ENCODE results near the gene TEAD1. TPM values are rescaled to one million over a fixed set of nuclear protein-coding genes. Genes with fewer than 3 reads are reported as not detected.

TEAD1 gene
- total and polyA plus RNA-seq, 5 donors from 2014 or later, result 0.30 TPM; not detected in 4

DNA sequence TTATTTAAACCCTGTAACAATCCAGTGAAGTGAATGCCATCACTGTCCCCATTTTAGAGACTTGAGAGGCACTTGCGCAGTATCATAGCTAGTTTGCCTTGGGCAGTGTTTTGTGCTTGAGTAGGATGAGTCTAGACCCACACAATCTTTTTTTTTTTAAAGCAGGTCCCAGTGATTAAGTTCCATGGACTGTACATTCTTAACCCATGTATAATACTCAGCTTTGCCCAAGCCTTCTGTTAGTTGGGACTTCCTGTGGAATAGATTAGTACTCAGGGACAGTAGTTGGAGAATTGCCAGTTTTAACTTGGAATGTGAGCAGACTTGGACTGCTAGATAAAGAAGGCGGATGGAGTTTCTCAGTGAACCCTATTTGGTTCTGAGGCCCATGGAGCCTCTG, 226.3 kb downstream of the TEAD1 start:
- no peak for DNase-seq
- peak overlapping the region in 1 of 3 donors; percentile 9 for H3K27ac Mint-ChIP-seq
- H3K27ac ChIP-seq (ENCODE audit: insufficient read depth, low read length, poor library complexity, severe bottlenecking), result no peak overlapping the region

DNA sequence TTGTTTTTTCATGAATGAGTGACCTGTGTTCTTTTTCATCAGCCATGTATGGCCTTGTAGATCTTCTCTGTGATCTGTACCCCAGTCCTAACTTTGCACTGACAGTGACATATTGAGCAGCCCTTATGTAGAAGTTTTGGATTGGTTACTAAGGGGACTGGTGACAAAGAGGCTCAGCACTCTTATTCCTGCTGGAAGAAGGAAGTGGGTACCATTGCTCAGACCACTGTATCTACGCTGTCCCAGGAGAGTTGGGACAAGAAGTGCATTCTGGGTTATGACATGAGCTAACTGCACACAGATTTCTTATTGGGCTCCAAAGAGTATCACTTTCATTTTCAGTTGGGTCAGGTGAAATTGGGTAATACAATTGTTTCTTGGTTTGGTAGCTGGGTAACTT, 227.1 kb downstream of the TEAD1 start:
- H3K27me3 ChIP-seq (ENCODE audit: control insufficient read depth, insufficient read depth, low read length), result peaks cover 4% of the 10 kb centered on the region
- ATAC-seq (ENCODE audit: low read depth in 2 of 2), result no peak
- peak in 1 of 3 donors; percentile 4 for DNase-seq
- no peaks in the 10 kb centered on the region for H3K9me3 ChIP-seq (ENCODE audit: control insufficient read depth in 2 of 2, low read length in 2 of 2)
- Mint-ChIP-seq H3K9me3 (no peaks in the 10 kb centered on the region), H3K4me3 (no peak overlapping the region), H3K27me3 (peaks cover 13% of the 10 kb centered on the region), H3K27ac (no peak overlapping the region), H3K36me3 (no peaks in the 10 kb centered on the region), H3K4me1 (peaks cover 0 to 5% (median 0%) of the 10 kb centered on the region in 4 donors)
- no peaks in the 10 kb centered on the region for H3K4me1 ChIP-seq (ENCODE audit: control insufficient read depth, insufficient read depth, low read length, poor library complexity, severe bottlenecking)
- H3K36me3 ChIP-seq (ENCODE audit: control insufficient read depth, insufficient read depth, low read length), result no peaks in the 10 kb centered on the region
- H3K4me3 ChIP-seq (ENCODE audit: low read depth, low read length), result no peak overlapping the region
- H3K27ac ChIP-seq (ENCODE audit: insufficient read depth, low read length, poor library complexity, severe bottlenecking), result no peak overlapping the region

More for the DNA sequence above, 226.3 kb downstream of the TEAD1 start:
- no peak overlapping the region for H3K4me3 ChIP-seq (ENCODE audit: low read depth, low read length)
- no peak for ATAC-seq (ENCODE audit: low read depth in 2 of 2)
- H3K4me3 Mint-ChIP-seq, result no peak overlapping the region
- no peaks in the 10 kb centered on the region for H3K9me3 ChIP-seq (ENCODE audit: control insufficient read depth in 2 of 2, low read length in 2 of 2)
- H3K4me1 ChIP-seq (ENCODE audit: control insufficient read depth, insufficient read depth, low read length, poor library complexity, severe bottlenecking), result no peaks in the 10 kb centered on the region
- H3K36me3 ChIP-seq (ENCODE audit: control insufficient read depth, insufficient read depth, low read length), result no peaks in the 10 kb centered on the region
- no peaks in the 10 kb centered on the region for H3K36me3 Mint-ChIP-seq
- H3K27me3 ChIP-seq (ENCODE audit: control insufficient read depth, insufficient read depth, low read length), result peaks cover 7% of the 10 kb centered on the region
- H3K27me3 Mint-ChIP-seq, result peaks cover 13% of the 10 kb centered on the region
- H3K9me3 Mint-ChIP-seq, result peaks cover 0 to 2% (median 0%) of the 10 kb centered on the region in 7 donors
- peaks cover 0 to 5% (median 0%) of the 10 kb centered on the region in 4 donors for H3K4me1 Mint-ChIP-seq

DNA sequence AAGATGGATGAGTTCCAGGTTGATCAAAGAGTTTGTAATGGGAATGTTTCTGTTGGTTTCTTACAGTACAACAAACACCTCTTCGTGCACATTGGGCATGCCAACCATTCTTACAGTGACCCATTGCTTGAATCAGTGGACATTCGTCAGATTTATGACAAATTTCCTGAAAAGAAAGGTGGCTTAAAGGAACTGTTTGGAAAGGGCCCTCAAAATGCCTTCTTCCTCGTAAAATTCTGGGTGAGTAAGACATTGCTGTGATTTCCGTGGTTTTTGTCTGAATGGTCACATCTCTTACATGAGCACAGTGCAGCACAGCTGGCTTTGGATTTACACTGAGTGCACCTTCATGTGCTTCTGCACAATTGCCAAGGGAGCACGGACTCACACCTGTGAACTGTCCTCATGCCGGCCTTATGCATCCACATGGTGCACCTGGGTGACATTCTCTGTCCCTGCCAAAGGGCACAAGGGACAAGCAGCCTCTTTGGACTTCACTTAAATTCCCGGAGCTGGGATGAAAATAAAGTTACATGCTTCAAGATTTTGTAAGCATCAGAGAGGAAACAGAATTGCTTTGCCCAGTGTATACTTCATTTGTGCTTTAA, 227.8 kb downstream of the TEAD1 start:
- no peak for ATAC-seq (ENCODE audit: low read depth in 2 of 2)
- Mint-ChIP-seq H3K4me3 (no peak overlapping the region), H3K27me3 (peaks cover 13% of the 10 kb centered on the region), H3K9me3 (no peaks in the 10 kb centered on the region), H3K27ac (no peak overlapping the region), H3K4me1 (peaks cover 0 to 5% (median 0%) of the 10 kb centered on the region in 4 donors), H3K36me3 (no peaks in the 10 kb centered on the region)
- no peak for DNase-seq
- Histone ChIP-seq H3K4me3 (ENCODE audit: low read depth, low read length) (no peak overlapping the region), H3K27me3 (ENCODE audit: control insufficient read depth, insufficient read depth, low read length) (peaks cover 3% of the 10 kb centered on the region), H3K4me1 (ENCODE audit: control insufficient read depth, insufficient read depth, low read length, poor library complexity, severe bottlenecking) (no peaks in the 10 kb centered on the region), H3K27ac (ENCODE audit: insufficient read depth, low read length, poor library complexity, severe bottlenecking) (no peak overlapping the region), H3K36me3 (ENCODE audit: control insufficient read depth, insufficient read depth, low read length) (no peaks in the 10 kb centered on the region), H3K9me3 (ENCODE audit: control insufficient read depth in 2 of 2, low read length in 2 of 2) (no peaks in the 10 kb centered on the region)

DNA sequence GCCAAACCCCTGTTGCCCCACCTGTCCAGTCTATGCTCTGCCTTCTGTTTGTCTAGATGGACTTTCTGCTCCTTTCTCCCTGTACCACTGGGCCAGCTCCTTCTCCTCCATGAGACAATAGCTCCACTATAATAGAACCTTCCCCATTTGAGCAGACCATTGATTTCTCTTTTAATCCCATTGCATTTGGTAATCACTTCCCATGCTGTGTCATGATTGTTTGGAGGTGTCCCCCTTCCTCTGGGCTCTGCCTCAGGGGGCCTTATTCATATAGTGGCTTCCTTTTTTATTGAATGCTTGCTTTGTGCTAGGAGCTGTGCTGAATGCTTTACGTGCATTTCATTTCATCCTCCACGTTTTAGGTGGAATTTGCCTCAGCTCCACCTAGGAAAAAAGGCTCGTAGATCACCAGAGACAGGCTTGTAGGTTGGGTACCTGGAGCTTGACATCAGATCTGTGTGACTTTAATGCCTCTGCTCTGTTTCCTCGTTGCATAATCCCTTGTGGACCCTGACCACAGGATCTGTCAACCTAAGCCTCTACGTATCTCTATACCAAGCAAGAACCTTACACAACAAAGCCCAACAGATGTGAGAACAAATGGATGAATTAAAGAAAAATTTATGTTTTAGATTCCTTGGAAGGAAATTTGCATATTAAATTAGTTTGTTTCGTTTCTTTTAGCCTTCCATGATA, 228.7 kb downstream of the TEAD1 start:
- peaks cover 3% of the 10 kb centered on the region for H3K27me3 ChIP-seq (ENCODE audit: control insufficient read depth, insufficient read depth, low read length)

DNA sequence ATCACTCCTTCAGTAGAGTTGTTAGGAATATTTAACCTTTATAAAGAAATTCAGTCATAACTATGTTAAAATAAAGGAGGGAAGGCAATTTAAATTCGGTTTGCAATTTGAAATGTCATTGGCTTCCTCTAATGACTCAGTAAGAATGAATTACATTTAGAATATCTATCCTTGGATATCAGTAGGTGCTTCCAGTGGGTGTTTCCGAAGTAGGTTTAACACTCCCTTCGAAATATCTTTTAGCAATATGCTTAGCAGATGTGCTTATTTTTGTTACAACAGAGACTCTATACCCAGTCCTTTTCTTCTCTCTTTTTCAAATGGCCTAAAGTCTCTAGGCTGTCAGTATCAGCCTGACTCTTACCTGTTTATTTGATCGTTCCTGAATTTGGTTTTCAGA, 231.2 kb downstream of the TEAD1 start:
- no peaks in the 10 kb centered on the region for H3K36me3 ChIP-seq (ENCODE audit: control insufficient read depth, insufficient read depth, low read length)
- no peak overlapping the region for H3K4me3 ChIP-seq (ENCODE audit: low read depth, low read length)
- no peak for ATAC-seq (ENCODE audit: low read depth in 2 of 2)
- Mint-ChIP-seq H3K27ac (no peak overlapping the region), H3K4me1 (peaks cover 0 to 5% (median 0%) of the 10 kb centered on the region in 4 donors), H3K36me3 (no peaks in the 10 kb centered on the region), H3K4me3 (no peak overlapping the region), H3K27me3 (peaks cover 5% of the 10 kb centered on the region), H3K9me3 (no peaks in the 10 kb centered on the region)
- no peak for DNase-seq
- no peaks in the 10 kb centered on the region for H3K4me1 ChIP-seq (ENCODE audit: control insufficient read depth, insufficient read depth, low read length, poor library complexity, severe bottlenecking)
- no peaks in the 10 kb centered on the region for H3K9me3 ChIP-seq (ENCODE audit: control insufficient read depth in 2 of 2, low read length in 2 of 2)
- H3K27ac ChIP-seq (ENCODE audit: insufficient read depth, low read length, poor library complexity, severe bottlenecking), result no peak overlapping the region
- H3K27me3 ChIP-seq (ENCODE audit: control insufficient read depth, insufficient read depth, low read length), result peaks cover 6% of the 10 kb centered on the region

More for the DNA sequence above, 228.7 kb downstream of the TEAD1 start:
- Mint-ChIP-seq H3K9me3 (no peaks in the 10 kb centered on the region), H3K36me3 (no peaks in the 10 kb centered on the region), H3K27ac (no peak overlapping the region), H3K4me3 (no peak overlapping the region), H3K27me3 (peaks cover 12% of the 10 kb centered on the region), H3K4me1 (peaks cover 0 to 5% (median 0%) of the 10 kb centered on the region in 4 donors)
- Histone ChIP-seq H3K9me3 (ENCODE audit: control insufficient read depth in 2 of 2, low read length in 2 of 2) (no peaks in the 10 kb centered on the region), H3K4me1 (ENCODE audit: control insufficient read depth, insufficient read depth, low read length, poor library complexity, severe bottlenecking) (no peaks in the 10 kb centered on the region), H3K36me3 (ENCODE audit: control insufficient read depth, insufficient read depth, low read length) (no peaks in the 10 kb centered on the region), H3K27ac (ENCODE audit: insufficient read depth, low read length, poor library complexity, severe bottlenecking) (no peak overlapping the region), H3K4me3 (ENCODE audit: low read depth, low read length) (no peak overlapping the region)
- DNase-seq, result no peak
- ATAC-seq (ENCODE audit: low read depth in 2 of 2), result no peak

DNA sequence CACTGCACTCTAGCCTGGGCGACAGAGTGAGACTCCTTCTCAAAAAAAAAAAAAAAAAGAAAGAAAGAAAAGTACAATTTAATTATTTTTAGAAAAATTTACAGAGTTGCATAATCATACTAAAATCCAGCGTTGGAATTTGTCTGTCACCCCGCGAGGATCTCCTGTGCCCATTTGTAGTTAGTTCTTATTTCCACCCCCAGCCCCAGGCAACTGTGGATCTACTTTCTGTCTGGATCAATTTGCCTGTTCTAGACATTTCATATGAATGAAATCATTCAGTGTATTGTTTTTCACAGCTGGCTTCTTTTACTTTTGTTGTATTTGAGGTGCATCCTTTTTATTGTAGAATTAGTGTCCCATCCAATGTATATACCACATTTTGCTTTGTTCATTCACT, 232.3 kb downstream of the TEAD1 start:
- no peaks in the 10 kb centered on the region for H3K9me3 Mint-ChIP-seq
- Histone ChIP-seq H3K4me3 (ENCODE audit: low read depth, low read length) (no peak overlapping the region), H3K27me3 (ENCODE audit: control insufficient read depth, insufficient read depth, low read length) (peaks cover 6% of the 10 kb centered on the region), H3K4me1 (ENCODE audit: control insufficient read depth, insufficient read depth, low read length, poor library complexity, severe bottlenecking) (no peaks in the 10 kb centered on the region), H3K27ac (ENCODE audit: insufficient read depth, low read length, poor library complexity, severe bottlenecking) (no peak overlapping the region), H3K36me3 (ENCODE audit: control insufficient read depth, insufficient read depth, low read length) (no peaks in the 10 kb centered on the region), H3K9me3 (ENCODE audit: control insufficient read depth in 2 of 2, low read length in 2 of 2) (no peaks in the 10 kb centered on the region)
- DNase-seq (no peak), ATAC-seq (ENCODE audit: low read depth in 2 of 2) (no peak)
- no peaks in the 10 kb centered on the region for H3K36me3 Mint-ChIP-seq
- H3K27ac Mint-ChIP-seq, result no peak overlapping the region
- peaks cover 0 to under 1% (median 0%) of the 10 kb centered on the region in 4 donors for H3K4me1 Mint-ChIP-seq
- peaks cover 5% of the 10 kb centered on the region for H3K27me3 Mint-ChIP-seq
- H3K4me3 Mint-ChIP-seq, result no peak overlapping the region

DNA sequence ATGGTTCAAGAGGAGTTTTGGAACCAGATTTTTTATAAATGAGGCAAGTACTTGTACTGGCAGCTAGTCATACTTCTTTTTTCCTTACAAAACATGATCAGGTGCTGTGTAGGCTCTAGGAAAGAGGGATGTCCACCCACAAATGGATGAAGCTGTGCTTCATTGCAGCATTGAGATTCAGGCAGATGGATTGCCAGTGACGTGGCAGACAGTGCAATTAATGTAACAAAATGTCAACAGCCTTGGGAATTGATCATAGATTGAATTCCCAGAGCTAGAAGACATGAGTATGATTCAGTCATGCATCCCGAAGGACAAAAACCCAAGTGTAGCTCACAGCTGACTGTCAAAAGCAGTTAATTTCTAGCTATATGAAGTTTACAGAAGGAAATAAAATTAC, 235.7 kb downstream of the TEAD1 start:
- ATAC-seq (ENCODE audit: low read depth in 2 of 2) (no peak), DNase-seq (no peak)
- Mint-ChIP-seq H3K27me3 (peaks cover 5% of the 10 kb centered on the region), H3K27ac (no peak overlapping the region), H3K4me1 (no peaks in the 10 kb centered on the region), H3K9me3 (no peaks in the 10 kb centered on the region), H3K4me3 (no peak overlapping the region), H3K36me3 (no peaks in the 10 kb centered on the region)
- Histone ChIP-seq H3K4me3 (ENCODE audit: low read depth, low read length) (no peak overlapping the region), H3K9me3 (ENCODE audit: control insufficient read depth in 2 of 2, low read length in 2 of 2) (no peaks in the 10 kb centered on the region), H3K27ac (ENCODE audit: insufficient read depth, low read length, poor library complexity, severe bottlenecking) (no peak overlapping the region), H3K36me3 (ENCODE audit: control insufficient read depth, insufficient read depth, low read length) (no peaks in the 10 kb centered on the region), H3K27me3 (ENCODE audit: control insufficient read depth, insufficient read depth, low read length) (peaks cover 3% of the 10 kb centered on the region), H3K4me1 (ENCODE audit: control insufficient read depth, insufficient read depth, low read length, poor library complexity, severe bottlenecking) (no peaks in the 10 kb centered on the region)
